ENCODE results near the gene RAPSN. TPM values are rescaled to one million over a fixed set of nuclear protein-coding genes. Genes with fewer than 3 reads are reported as not detected.

RAPSN gene
- total RNA-seq, 4 donors from 2014 or later = 0.49 TPM; not detected in 3

DNA sequence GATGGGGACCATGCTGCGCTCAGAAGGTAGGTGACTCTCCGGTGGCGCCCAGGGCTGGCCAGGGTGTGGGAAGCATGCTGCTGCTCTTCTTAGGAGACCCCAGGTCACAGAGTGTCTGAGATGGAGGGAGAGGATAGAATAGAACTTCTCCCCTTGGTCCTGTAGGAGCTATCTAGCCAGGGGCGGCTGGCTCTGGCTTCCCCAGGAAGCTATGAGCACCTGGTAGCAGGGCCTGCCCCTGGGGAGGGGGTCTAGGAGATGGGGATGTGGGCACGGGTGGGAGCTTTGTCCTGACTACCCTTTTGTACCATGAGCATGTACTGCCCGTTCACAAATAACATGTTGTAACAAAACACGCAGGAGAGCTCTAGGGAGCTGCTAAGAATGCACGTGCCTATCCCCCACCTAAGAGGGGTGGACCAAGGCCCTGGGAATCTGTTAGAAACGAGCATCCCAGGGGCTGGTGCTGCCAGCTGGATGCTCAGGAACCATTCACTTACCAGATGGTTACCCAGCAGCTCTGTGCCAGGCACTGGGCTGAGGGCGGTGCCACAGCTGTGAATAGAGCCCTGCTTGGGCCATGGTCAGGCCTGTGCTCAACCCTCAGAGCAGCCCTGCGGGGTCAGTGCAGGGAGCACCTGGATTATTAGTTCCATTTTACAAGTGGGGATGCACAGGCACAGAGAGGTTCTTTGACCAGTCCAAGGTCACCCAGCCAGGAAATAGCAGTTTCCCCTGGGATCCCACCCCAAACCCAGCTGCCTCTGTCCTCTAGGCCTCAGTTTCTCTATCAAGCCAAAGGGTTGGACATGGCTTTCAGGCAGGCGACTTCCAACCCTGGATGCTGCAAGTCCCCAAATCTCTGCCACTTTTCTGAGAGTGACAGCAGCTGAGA, 38.3 kb downstream of the RAPSN start:
- DNase-seq (ENCODE audit: low spot score in 2 of 2) = no peak
- WGBS, 2 donors = 58 to 65% methylated on average over 11 to 12 of the region's 12 CpGs
- TF ChIP-seq POLR2A (IDR thresholded peaks at IDR 0.05) = no peak
- TF ChIP-seq CTCF (IDR thresholded peaks at IDR 0.05) = no peak
- H3K4me3 ChIP-seq (ENCODE audit: low read depth, poor library complexity, severe bottlenecking) = no peak overlapping the region
- intact Hi-C loops (cut with DNase I; ENCODE audit: low total_unique reads) = no loop called here

GRCh38 chr11:47409440-47410369, 39.2 kb downstream of the RAPSN start:
- WGBS, 2 donors = 28 to 41% methylated on average over 30 to 31 of the region's 31 CpGs
- intact Hi-C loops (cut with DNase I; ENCODE audit: low total_unique reads) = no loop called here
- H3K4me3 ChIP-seq (ENCODE audit: low read depth, poor library complexity, severe bottlenecking) = no peak overlapping the region
- DNase-seq (ENCODE audit: low spot score in 2 of 2) = no peak
- TF ChIP-seq CTCF (IDR thresholded peaks at IDR 0.05) = no peak
- TF ChIP-seq POLR2A (IDR thresholded peaks at IDR 0.05) = no peak

DNA sequence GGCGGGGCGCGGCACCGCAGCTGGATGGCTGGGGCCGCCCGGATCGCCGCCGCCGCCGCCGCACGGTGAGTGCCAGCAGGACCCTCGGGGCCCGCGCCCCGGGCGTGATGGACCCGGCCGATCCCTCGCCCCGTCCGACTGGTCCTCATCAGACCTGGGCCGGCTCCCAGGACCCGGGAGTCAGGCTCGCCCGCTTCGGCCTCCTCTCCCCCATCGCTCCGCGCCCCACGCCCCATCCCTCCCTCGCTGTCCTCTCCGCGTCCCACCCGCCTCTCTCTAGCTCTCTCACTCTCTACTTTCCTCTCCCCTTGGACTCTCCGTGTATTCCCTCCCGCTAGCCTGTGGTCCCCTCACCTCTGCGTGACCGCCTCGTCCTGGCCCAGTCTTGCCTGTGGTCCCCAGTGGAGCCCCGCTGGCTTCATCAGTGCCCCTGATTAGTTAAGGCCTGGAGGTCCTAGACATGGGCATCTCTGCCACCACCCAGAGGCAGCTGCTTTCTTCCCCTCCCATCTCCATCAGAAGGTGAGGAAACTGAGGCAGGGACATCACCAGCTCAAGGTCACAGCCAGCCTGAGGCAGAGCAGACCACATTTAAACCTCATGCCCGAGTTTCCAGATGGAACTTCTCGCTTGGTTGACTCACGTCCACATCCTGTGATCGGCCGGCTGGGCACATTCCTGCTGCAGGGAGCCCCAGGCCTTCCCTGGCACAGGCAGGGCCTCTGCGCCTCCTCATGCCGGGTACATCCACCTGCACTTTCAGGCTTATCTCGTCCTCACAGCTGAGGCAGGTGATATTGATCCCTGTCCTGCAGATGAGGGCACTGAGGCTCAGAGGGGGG, 40.1 kb downstream of the RAPSN start:
- peak overlapping the region; percentile 22 for H3K4me3 ChIP-seq (ENCODE audit: low read depth, poor library complexity, severe bottlenecking)
- TF ChIP-seq CTCF (IDR thresholded peaks at IDR 0.05) (no peak), POLR2A (IDR thresholded peaks at IDR 0.05) (no peak)
- WGBS, 2 donors = 2% methylated on average over 34 to 50 of the region's 50 CpGs
- no peak for DNase-seq (ENCODE audit: low spot score in 2 of 2)
- intact Hi-C loops (cut with DNase I; ENCODE audit: low total_unique reads) = no loop called here

DNA sequence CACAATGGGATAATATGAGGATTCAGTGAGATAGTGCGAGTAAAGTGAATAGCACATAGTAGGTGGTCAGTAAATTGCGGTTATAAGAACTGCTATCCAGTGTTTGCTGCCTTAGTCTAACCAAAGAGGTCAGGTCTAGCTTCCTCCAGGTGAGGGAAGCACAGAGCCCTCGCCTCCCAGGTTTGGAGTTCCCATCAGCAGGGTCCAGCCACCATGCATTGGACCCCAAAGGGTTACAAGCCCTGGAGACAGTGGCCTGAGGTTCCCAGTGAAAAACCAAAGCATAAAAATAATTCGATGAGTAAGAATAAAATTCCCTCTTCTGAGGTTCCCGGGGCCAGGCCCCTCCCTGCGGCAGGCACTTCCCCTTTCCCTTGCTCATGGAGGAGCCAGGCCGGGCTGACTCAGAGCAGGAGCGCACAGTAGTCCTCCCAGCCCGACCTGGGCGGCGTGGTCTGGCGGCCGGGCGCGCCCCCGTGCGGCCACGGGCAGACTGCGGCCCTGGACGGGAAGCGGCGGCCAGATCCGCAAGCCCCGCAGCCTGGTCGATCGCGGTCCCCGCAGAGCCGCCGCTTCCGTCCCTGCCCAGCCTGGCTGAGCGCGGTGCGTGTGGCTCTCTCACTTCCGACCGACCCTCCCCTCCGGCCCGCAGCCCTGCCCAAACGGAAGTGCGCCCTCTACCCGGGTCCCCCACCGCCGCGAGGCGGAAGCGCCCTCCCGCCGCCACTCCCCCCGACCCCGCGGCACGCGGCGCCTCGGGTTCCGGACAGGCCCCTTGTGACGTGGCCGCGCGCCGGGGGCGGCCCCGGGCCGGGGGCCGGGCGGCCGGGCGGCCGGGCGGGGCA, 41.0 kb downstream of the RAPSN start, which contains the start of gene SLC39A13:
SLC39A13 (plus strand) TSS at position 845 of the 845 bp plus-strand sequence. CDS start 1,505 bp downstream, outside the sequence.
- intact Hi-C loops (cut with DNase I; ENCODE audit: low total_unique reads) = no loop called here
- 1 to 3% methylated on average over 13 to 50 of the region's 70 CpGs for WGBS, 2 donors
- peak within 1 kb of the TSS; percentile 24 for H3K4me3 ChIP-seq (ENCODE audit: low read depth, poor library complexity, severe bottlenecking)
- DNase-seq (ENCODE audit: low spot score in 2 of 2) = peak; percentile 92 to 98
- TF ChIP-seq CTCF (IDR thresholded peaks at IDR 0.05) = peak in 1 of 3 donors; percentile 83
- TF ChIP-seq POLR2A (IDR thresholded peaks at IDR 0.05) = peak in 1 of 2 donors; percentile 19
